K562 (cell line): Measurements from ENCODE around the gene ZDHHC8. TPM values are rescaled to one million over a fixed set of nuclear protein-coding genes. Genes with fewer than 3 reads are reported as not detected.

Experiments
- CREB1 ChIP-seq, 2 experiments: sonication (generic) in 1 of 2; formaldehyde crosslinking in 1 of 2; IDR thresholded peaks; 2 replicates each; pipeline versions ENCODE4 v1.6.1 to v1.8.0; 2012 to 2022; ENCODE audit warnings: inconsistent platforms in 1 of 2, mild to moderate bottlenecking in 1 of 2, missing genetic modification reagents in 1 of 2, moderate library complexity in 1 of 2
- HMG20B ChIP-seq: fragments of 250-450 bp; sonication (Bioruptor Pico); IDR thresholded peaks from 2 replicates; pipeline ENCODE4 v1.5.0; 2021; ENCODE audit warnings: mild to moderate bottlenecking
- HNRNPL ChIP-seq: fragments of 200-400 bp; formaldehyde crosslinking; IDR thresholded peaks from 2 replicates; pipeline ENCODE4 v1.6.1; 2017; ENCODE audit warnings: low read depth, mild to moderate bottlenecking, low read length
- NR2F6 ChIP-seq: fragments of 450-650 bp; formaldehyde crosslinking; IDR thresholded peaks from 2 replicates; pipeline ENCODE4 v1.4.0; 2020; ENCODE audit warnings: mild to moderate bottlenecking
- POLR2AphosphoS2 ChIP-seq: IDR thresholded peaks from 2 replicates; pipeline ENCODE4 v1.6.1; 2012; ENCODE audit warnings: low read length, improper control_type of control experiment
- RNF219 ChIP-seq: fragments of 250-450 bp; sonication (Bioruptor Pico); IDR thresholded peaks from 2 replicates; pipeline ENCODE4 v1.5.0; 2022; ENCODE audit warnings: mild to moderate bottlenecking
- TSHZ1 ChIP-seq: fragments of 250-450 bp; sonication (Bioruptor Pico); IDR thresholded peaks from 2 replicates; pipeline ENCODE4 v1.4.0; 2020; ENCODE audit warnings: mild to moderate bottlenecking, moderate library complexity
- YY1 ChIP-seq, 3 experiments: IDR thresholded peaks; 2 replicates each; pipeline ENCODE4 v1.6.1; 2011; ENCODE audit warnings: low read length in 2 of 3, mild to moderate bottlenecking in 2 of 3, moderate library complexity in 2 of 3, borderline replicate concordance in 1 of 3, control low read depth in 1 of 3, low read depth in 1 of 3; ENCODE audit not compliant: insufficient read depth in 3 of 3, insufficient replicate concordance in 2 of 3, control insufficient read depth in 1 of 3, insufficient read length in 1 of 3; ENCODE audit errors: extremely low read depth in 1 of 3
- ZNF445 ChIP-seq: fragments of 250-450 bp; sonication (Bioruptor Pico); IDR thresholded peaks from 2 replicates; pipeline ENCODE4 v1.4.0; 2020; ENCODE audit warnings: low read depth, mild to moderate bottlenecking, moderate library complexity
- ZSCAN29 ChIP-seq: fragments of 450-650 bp; IDR thresholded peaks from 2 replicates; pipeline ENCODE4 v1.6.1; 2017
- polyA plus RNA-seq, 8 experiments: library from polyadenylated mRNA; depleted of rRNA in 4 of 8; stranded (reverse) in 5 of 8; unstranded in 3 of 8; fragments of >200 nt; fragmentation: Nextera tagmentation in 2 of 8; fragmentation: Illumina TruSeq in 1 of 8; extraction: Ambion mirVana in 2 of 8; extraction: Trizol in 1 of 8; gene quantifications; 2 replicates each; pipeline versions ENCODE4 v1.2.1 to v1.2.3, GENCODE V29; 2011 to 2014; ENCODE audit warnings: inconsistent platforms in 1 of 8, missing spikeins in 1 of 8
- total RNA-seq, 7 experiments: library from RNA; depleted of rRNA in 6 of 7; stranded (reverse); fragments of >200 nt in 6 of 7; fragmentation: Illumina TruSeq in 2 of 7; extraction: Trizol in 2 of 7; gene quantifications; 2 replicates each; pipeline versions ENCODE4 v1.2.1 to v1.2.3, GENCODE V29; 2011 to 2021; ENCODE audit warnings: low replicate concordance in 1 of 7
- TF ChIP-seq, protein P1 (sequence below), 3 experiments: fragments of 200-800 bp in 1 of 3; sonication (Bioruptor generic) in 1 of 3; sonication (generic) in 1 of 3; formaldehyde crosslinking in 1 of 3; IDR thresholded peaks; 2 replicates each; pipeline versions ENCODE4 v1.6.1 to v1.8.0; 2016 to 2022; ENCODE audit warnings: mild to moderate bottlenecking in 2 of 3, missing compliant biosample characterization in 2 of 3, missing genetic modification characterization in 2 of 3, missing genetic modification reagents in 1 of 3
- TF ChIP-seq, protein P2 (sequence below): fragments of 450-650 bp; IDR thresholded peaks from 2 replicates; pipeline ENCODE4 v1.6.1; 2016; ENCODE audit warnings: missing biosample characterization, missing genetic modification characterization
- TF ChIP-seq, protein P3 (sequence below): fragments of 150-350 bp; conservative IDR thresholded peaks from 2 replicates; pipeline ENCODE4 v1.6.1; 2014; ENCODE audit warnings: low read length

ZDHHC8 gene
- total and polyA plus RNA-seq, 9 of the 15 experiments (the other 6 are each of a cell fraction or from before 2014, with no cell fraction given): 0.04 to 109 (median 16.4) TPM

- no peak for TF ChIP-seq HMG20B (CRISPR knock-in tag)
- TF ChIP-seq, protein P1, sequence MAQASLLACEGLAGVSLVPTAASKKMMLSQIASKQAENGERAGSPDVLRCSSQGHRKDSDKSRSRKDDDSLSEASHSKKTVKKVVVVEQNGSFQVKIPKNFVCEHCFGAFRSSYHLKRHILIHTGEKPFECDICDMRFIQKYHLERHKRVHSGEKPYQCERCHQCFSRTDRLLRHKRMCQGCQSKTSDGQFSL (CRISPR knock-in tag; IDR thresholded peaks at IDR 0.05): 0 out of 2 replicates have a peak, but pooled peaks have one; percentile 16
- TF ChIP-seq, protein P1 (tag; IDR thresholded peaks at IDR 0.05): no peak
- TF ChIP-seq CREB1 (IDR thresholded peaks at IDR 0.05): no peak
- no peak for TF ChIP-seq CREB1 (CRISPR knock-in tag; IDR thresholded peaks at IDR 0.05)
- no peak for TF ChIP-seq HNRNPL
- TF ChIP-seq TSHZ1: no peak
- no peak for TF ChIP-seq RNF219 (CRISPR knock-in tag)
- no peak for TF ChIP-seq ZSCAN29
- no peak for TF ChIP-seq POLR2AphosphoS2
- no peak for TF ChIP-seq NR2F6 (CRISPR knock-in tag)
- TF ChIP-seq YY1 (IDR thresholded peaks at IDR 0.05; ENCODE audit: borderline replicate concordance in 1 of 3, control insufficient read depth in 1 of 3, extremely low read depth in 1 of 3, insufficient read depth in 3 of 3, insufficient read length in 1 of 3, insufficient replicate concordance in 2 of 3, low read depth in 1 of 3, low read length in 2 of 3): peak in 1 of 3 experiments; percentile 3
- TF ChIP-seq, protein P2, sequence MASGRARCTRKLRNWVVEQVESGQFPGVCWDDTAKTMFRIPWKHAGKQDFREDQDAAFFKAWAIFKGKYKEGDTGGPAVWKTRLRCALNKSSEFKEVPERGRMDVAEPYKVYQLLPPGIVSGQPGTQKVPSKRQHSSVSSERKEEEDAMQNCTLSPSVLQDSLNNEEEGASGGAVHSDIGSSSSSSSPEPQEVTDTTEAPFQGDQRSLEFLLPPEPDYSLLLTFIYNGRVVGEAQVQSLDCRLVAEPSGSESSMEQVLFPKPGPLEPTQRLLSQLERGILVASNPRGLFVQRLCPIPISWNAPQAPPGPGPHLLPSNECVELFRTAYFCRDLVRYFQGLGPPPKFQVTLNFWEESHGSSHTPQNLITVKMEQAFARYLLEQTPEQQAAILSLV (tag): no peak
- TF ChIP-seq ZNF445: no peak
- TF ChIP-seq, protein P3, sequence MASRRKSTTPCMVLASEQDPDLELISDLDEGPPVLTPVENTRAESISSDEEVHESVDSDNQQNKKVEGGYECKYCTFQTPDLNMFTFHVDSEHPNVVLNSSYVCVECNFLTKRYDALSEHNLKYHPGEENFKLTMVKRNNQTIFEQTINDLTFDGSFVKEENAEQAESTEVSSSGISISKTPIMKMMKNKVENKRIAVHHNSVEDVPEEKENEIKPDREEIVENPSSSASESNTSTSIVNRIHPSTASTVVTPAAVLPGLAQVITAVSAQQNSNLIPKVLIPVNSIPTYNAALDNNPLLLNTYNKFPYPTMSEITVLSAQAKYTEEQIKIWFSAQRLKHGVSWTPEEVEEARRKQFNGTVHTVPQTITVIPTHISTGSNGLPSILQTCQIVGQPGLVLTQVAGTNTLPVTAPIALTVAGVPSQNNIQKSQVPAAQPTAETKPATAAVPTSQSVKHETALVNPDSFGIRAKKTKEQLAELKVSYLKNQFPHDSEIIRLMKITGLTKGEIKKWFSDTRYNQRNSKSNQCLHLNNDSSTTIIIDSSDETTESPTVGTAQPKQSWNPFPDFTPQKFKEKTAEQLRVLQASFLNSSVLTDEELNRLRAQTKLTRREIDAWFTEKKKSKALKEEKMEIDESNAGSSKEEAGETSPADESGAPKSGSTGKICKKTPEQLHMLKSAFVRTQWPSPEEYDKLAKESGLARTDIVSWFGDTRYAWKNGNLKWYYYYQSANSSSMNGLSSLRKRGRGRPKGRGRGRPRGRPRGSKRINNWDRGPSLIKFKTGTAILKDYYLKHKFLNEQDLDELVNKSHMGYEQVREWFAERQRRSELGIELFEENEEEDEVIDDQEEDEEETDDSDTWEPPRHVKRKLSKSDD: no peak
Observed at GRCh38 chr22:20179455-20180244, 48.0 kb downstream of the ZDHHC8 start (continued).
